HG02759 (cell line): ENCODE measurements around the gene CPNE4.
"Not testable (repeated sequence)": the region's sequence is repeated elsewhere in the genome, so short reads cannot be mapped to it uniquely, and the experiment has no call there.

ENCODE experiments used
- ATAC-seq: cut with Tn5 transposase; IDR thresholded peaks from one replicate; pipeline ENCODE4 v1.9.1; 2021; ENCODE audit warnings: mild to moderate bottlenecking, moderate library complexity; ENCODE audit not compliant: unreplicated experiment

CPNE4 gene

GRCh38 chr3:131963442-131963841, 71.4 kb downstream of the CPNE4 start:
- ATAC-seq: not testable (repeated sequence)

- ATAC-seq: no peak
Measured at GRCh38 chr3:131962982-131963381, 71.8 kb downstream of the CPNE4 start.

GRCh38 chr3:131960324-131960723, 74.5 kb downstream of the CPNE4 start:
- ATAC-seq: no peak

GRCh38 chr3:131957980-131958379, 76.8 kb downstream of the CPNE4 start:
- no peak for ATAC-seq

- no peak for ATAC-seq
Measured at GRCh38 chr3:131957511-131957910, 77.3 kb downstream of the CPNE4 start.

GRCh38 chr3:131948806-131949205, 86.0 kb downstream of the CPNE4 start:
- no peak for ATAC-seq

GRCh38 chr3:131944676-131945075, 90.1 kb downstream of the CPNE4 start:
- ATAC-seq: no peak

GRCh38 chr3:131933665-131934064, 101.1 kb downstream of the CPNE4 start:
- no peak for ATAC-seq

GRCh38 chr3:131928593-131928992, 106.2 kb downstream of the CPNE4 start:
- ATAC-seq: no peak

- ATAC-seq: no peak
Measured at GRCh38 chr3:131925571-131925970, 109.2 kb downstream of the CPNE4 start.

- no peak for ATAC-seq
Measured at GRCh38 chr3:131922356-131922755, 112.5 kb downstream of the CPNE4 start.

- no peak for ATAC-seq
Measured at GRCh38 chr3:131917006-131917405, 117.8 kb downstream of the CPNE4 start.

GRCh38 chr3:131914090-131914691, 120.6 kb downstream of the CPNE4 start:
- ATAC-seq: no peak

GRCh38 chr3:131912255-131912654, 122.6 kb downstream of the CPNE4 start:
- ATAC-seq: no peak

- ATAC-seq: no peak
Measured at GRCh38 chr3:131907796-131908195, 127.0 kb downstream of the CPNE4 start.

GRCh38 chr3:131903988-131904415, 130.8 kb downstream of the CPNE4 start:
- ATAC-seq: no peak

GRCh38 chr3:131901686-131902085, 133.1 kb downstream of the CPNE4 start:
- ATAC-seq: no peak

- no peak for ATAC-seq
Measured at GRCh38 chr3:131900891-131901290, 133.9 kb downstream of the CPNE4 start.

GRCh38 chr3:131899021-131899420, 135.8 kb downstream of the CPNE4 start:
- no peak for ATAC-seq

- no peak for ATAC-seq
Measured at GRCh38 chr3:131898346-131898745, 136.5 kb downstream of the CPNE4 start.

- no peak for ATAC-seq
Measured at GRCh38 chr3:131896285-131896684, 138.5 kb downstream of the CPNE4 start.

- no peak for ATAC-seq
Measured at GRCh38 chr3:131895766-131896165, 139.0 kb downstream of the CPNE4 start.

GRCh38 chr3:131892331-131892730, 142.5 kb downstream of the CPNE4 start:
- ATAC-seq: no peak
